Measurements from ENCODE around the gene RPL22.

The RPL22 gene

DNA sequence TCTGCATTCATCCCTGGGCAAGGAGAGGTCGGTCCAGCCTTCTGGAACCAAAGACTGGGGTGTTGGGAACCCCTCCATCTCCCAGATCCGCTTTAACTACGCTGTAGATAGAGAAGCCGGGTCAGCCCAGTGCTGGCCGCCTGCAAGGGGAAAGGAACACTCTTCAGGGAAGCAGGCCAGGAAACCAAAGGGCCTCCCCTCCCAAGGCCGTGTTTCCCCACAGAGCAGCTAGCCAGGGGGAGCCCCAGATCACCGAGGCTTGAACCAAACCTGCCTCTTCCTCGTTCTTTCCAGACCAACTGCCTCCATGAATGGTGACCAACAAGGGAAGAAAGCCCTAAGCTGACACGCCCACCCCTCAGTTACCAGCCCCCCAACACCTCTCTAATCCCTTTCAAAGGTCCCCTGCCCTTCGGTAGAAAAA, 18.0 kb downstream of the RPL22 start:
- peak overlapping the region; percentile 68 for H3K4me3 Mint-ChIP-seq
- H3K4me1 Mint-ChIP-seq = peaks cover 27% of the 10 kb centered on the region
- peaks cover 4% of the 10 kb centered on the region for H3K36me3 Mint-ChIP-seq (ENCODE audit: insufficient read depth)
- ATAC-seq (replicated peaks; ENCODE audit: extremely low read depth, poor library complexity, severe bottlenecking) (no peak), DNase-seq (ENCODE audit: low spot score in 2 of 2) (no peak)
- no peak overlapping the region for H3K27ac Mint-ChIP-seq (ENCODE audit: low read depth)
- H3K9me3 Mint-ChIP-seq = no peaks in the 10 kb centered on the region
- H3K27me3 Mint-ChIP-seq = peaks cover 37% of the 10 kb centered on the region

DNA sequence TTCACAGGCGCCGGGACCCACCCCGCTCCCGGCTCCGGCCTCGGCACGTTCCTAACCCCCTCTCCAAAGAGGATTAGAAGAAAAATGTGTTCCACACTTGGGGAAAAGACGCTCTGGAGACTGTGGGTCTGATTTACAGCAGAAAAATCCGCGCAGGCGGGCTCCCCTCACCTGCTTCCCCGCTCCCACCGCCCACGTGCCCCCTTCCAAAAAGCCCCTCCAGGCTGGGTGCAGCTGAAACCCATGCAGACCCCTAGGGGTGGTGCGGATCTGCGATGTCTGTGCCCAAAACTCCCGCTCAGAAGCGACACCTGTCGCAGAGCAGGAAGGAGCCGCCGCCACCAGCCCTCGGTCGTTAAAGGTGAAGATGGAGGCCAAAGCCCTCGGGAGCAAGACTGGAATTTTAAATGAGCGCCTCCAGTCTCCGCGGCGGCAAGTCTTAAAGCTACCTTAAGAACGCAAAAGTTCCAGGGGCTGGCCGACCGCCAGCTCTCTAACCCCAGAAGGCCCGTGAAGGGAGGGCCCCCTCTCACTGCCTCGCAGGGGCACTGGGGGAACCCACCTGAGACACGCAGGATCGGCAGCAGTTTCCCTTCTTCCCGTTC, 18.6 kb downstream of the RPL22 start:
- no peak for ATAC-seq (replicated peaks; ENCODE audit: extremely low read depth, poor library complexity, severe bottlenecking)
- H3K27ac Mint-ChIP-seq (ENCODE audit: low read depth) = no peak overlapping the region

DNA sequence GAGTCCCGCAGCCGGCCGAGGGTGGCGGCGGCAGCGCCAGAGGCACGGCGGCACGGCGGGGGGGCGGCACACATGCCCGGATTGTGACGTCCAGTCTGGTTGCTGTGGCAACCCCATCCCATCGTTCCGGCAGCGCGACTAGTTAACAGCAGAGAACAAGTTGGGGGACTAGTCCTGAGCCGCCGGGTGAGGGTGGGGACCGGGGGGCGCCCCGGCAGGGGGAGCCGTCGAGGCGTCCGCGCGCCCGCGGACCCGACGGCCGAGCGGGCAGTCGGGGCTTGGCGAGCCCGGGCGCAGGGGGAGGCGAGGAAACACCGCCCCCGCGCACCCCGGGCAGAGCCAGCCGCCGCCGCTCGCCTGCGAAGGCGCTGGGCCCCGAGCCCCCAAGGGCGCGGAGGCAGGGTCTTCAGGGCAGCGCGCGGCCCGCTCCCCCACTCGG, 19.1 kb downstream of the RPL22 start, which contains the start of gene CHD5:
TSS of gene CHD5 (minus strand) at position 54 of the 439 bp plus-strand sequence. CDS start 298 bp downstream, outside the sequence.
- ATAC-seq (replicated peaks; ENCODE audit: extremely low read depth, poor library complexity, severe bottlenecking) (no peak), DNase-seq (ENCODE audit: low spot score in 2 of 2) (no peak)
- H3K27ac Mint-ChIP-seq (ENCODE audit: low read depth) = no peak within 1 kb of the TSS
- peak within 1 kb of the TSS; percentile 68 for H3K4me3 Mint-ChIP-seq
- H3K27me3 Mint-ChIP-seq = peaks cover 37% of the 10 kb centered on the region
- peaks cover 1% of the 10 kb centered on the region for H3K36me3 Mint-ChIP-seq (ENCODE audit: insufficient read depth)
- H3K9me3 Mint-ChIP-seq = no peaks in the 10 kb centered on the region
- H3K4me1 Mint-ChIP-seq = peaks cover 21% of the 10 kb centered on the region

More for the DNA sequence above, 18.6 kb downstream of the RPL22 start:
- Mint-ChIP-seq H3K4me3 (peak overlapping the region; percentile 68), H3K9me3 (no peaks in the 10 kb centered on the region), H3K36me3 (ENCODE audit: insufficient read depth) (peaks cover 2% of the 10 kb centered on the region), H3K4me1 (peaks cover 23% of the 10 kb centered on the region), H3K27me3 (peaks cover 37% of the 10 kb centered on the region)
- no peak for DNase-seq (ENCODE audit: low spot score in 2 of 2)

DNA sequence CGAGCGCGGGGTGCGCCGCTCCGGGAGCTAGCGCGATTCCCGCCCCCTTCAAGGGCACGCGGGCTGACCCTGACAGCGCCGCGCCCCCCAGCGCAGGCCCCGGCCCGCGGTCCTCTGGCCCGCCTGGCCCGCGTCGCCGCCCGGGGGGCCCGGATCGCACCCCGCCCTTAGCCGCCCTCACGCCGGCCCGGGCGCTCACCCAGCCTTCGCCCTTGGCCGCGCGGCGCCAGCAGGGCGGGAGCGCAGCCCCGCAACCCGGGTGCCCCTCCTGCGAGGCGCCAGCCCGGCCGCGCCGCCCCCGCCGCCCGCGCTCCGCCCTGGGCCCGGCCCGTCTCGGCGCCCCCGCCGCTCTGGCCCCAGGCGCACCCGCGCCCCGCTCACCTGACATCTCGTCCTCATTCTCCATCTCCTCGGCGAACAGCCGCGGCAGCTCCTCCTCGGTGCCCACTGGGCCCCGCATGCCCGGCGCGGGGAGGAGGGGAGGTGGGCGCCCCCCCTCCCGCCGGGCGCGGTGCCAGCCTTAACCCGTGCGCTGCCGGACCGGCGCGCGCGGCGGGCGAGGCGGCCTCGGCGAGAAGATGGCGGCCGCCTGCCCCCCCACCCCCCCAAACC, 19.7 kb downstream of the RPL22 start:
- no peak overlapping the region for H3K4me3 Mint-ChIP-seq
- no peak for ATAC-seq (replicated peaks; ENCODE audit: extremely low read depth, poor library complexity, severe bottlenecking)
- H3K36me3 Mint-ChIP-seq (ENCODE audit: insufficient read depth) = peaks cover 1% of the 10 kb centered on the region
- H3K27me3 Mint-ChIP-seq = peaks cover 37% of the 10 kb centered on the region
- DNase-seq (ENCODE audit: low spot score in 2 of 2) = no peak
- H3K27ac Mint-ChIP-seq (ENCODE audit: low read depth) = no peak overlapping the region
- no peaks in the 10 kb centered on the region for H3K9me3 Mint-ChIP-seq
- peaks cover 21% of the 10 kb centered on the region for H3K4me1 Mint-ChIP-seq

DNA sequence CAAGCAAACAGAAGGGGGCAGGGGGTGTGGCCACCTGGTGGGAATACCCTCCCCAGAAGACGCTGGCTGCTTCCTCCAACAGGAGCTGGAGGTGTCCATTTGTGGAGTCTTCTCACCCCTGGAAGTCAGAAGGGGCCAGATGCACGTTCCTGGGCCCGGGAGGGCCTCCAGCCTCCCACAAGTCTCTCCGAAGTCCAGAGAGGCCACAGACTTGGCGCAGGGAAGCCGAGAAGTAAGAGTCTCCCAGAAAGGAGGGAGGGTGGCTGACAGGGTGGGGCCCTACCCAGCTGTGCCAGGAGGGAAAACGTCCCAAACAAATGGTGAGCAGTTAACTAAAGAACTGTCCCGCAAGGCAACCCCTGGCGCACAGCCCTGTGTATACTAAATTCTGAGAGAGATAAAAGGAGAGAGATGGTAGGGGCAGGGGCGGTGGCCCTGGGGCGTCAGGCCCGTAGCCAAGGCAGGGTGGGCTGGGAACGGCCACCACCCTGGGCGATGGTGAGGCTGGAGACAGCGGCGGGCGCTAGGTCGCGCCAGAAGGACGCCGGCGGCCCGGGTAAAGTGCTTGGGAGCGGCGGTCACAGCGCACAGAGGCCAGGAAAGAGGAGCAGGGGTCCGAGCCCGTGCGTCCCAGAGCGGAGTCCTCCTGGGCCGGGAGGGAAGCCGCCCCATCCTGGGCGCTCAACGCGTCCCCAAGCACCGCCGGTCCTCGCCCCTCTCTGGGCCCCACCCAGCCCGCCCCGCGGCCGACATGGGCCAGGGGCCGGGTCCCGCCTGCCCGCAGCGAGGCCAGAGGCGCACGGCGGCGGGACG, 20.4 kb downstream of the RPL22 start:
- Mint-ChIP-seq H3K9me3 (no peaks in the 10 kb centered on the region), H3K4me3 (peak overlapping the region; percentile 61), H3K4me1 (peaks cover 21% of the 10 kb centered on the region), H3K36me3 (ENCODE audit: insufficient read depth) (peaks cover 1% of the 10 kb centered on the region), H3K27ac (ENCODE audit: low read depth) (no peak overlapping the region), H3K27me3 (peaks cover 37% of the 10 kb centered on the region)
- DNase-seq (ENCODE audit: low spot score in 2 of 2) (no peak), ATAC-seq (replicated peaks; ENCODE audit: extremely low read depth, poor library complexity, severe bottlenecking) (no peak)

DNA sequence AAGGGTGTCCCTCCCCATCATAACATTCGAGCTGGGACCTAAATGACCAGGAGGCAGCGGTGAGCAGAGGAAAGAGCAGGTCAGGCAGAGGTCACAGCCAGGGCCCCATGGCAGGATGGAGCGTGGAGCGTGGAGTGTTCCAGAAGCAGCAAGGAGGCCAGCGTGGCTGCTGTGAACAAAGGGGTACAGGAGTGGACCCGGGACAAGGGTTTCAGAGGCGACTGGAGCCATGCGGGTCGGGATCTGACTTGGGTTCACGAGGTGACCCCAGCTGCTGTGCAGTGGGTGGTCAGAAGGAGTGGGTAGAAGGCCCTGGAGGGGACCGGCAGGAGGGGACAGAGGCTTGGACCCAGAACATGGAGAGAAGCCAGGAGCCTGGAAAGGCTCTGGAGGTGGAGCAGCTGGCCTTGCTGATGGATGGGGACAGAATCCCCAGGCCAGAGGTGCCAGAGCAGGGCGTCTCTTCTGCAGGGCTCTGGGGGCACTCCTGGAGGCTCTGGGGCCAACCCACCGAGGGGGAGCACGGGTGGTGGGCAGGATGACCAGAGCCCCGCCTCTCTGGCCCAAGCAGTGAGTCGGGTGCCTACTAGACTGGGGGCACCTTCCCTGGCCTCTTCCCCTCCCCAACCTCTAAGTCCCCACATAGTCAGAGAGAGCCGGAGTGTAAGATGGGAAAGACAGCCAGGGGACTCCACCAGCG, 21.6 kb downstream of the RPL22 start:
- no peak for ATAC-seq (replicated peaks; ENCODE audit: extremely low read depth, poor library complexity, severe bottlenecking)

DNA sequence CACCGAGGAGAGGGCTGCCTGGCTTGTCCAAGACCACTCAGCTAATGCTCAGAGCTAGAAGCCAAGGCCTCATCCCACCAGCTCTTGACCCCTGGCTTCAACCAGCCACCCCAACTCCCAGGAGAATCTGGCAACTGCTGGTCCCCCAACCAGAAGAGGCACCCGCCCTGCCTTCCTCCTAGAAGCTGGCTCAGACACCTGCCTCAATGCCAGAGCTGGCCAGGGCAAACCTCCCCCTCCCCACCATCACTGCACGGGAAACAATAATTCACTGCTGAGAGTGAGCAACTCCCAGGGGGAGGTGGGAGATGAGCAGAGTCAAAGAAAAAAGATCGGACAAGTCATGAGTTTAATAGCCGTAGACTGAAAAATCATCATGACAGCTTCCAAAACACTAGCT, 22.6 kb downstream of the RPL22 start:
- Mint-ChIP-seq H3K4me3 (no peak overlapping the region), H3K36me3 (ENCODE audit: insufficient read depth) (peaks cover 1% of the 10 kb centered on the region), H3K9me3 (no peaks in the 10 kb centered on the region), H3K27me3 (peaks cover 34% of the 10 kb centered on the region), H3K4me1 (peaks cover 15% of the 10 kb centered on the region), H3K27ac (ENCODE audit: low read depth) (no peak overlapping the region)
- DNase-seq (ENCODE audit: low spot score in 2 of 2) = no peak
- ATAC-seq (replicated peaks; ENCODE audit: extremely low read depth, poor library complexity, severe bottlenecking) = no peak

More for the DNA sequence above, 21.6 kb downstream of the RPL22 start:
- Mint-ChIP-seq H3K9me3 (no peaks in the 10 kb centered on the region), H3K4me3 (no peak overlapping the region), H3K27me3 (peaks cover 37% of the 10 kb centered on the region), H3K27ac (ENCODE audit: low read depth) (no peak overlapping the region), H3K36me3 (ENCODE audit: insufficient read depth) (peaks cover 1% of the 10 kb centered on the region), H3K4me1 (peaks cover 15% of the 10 kb centered on the region)
- DNase-seq (ENCODE audit: low spot score in 2 of 2) = no peak

DNA sequence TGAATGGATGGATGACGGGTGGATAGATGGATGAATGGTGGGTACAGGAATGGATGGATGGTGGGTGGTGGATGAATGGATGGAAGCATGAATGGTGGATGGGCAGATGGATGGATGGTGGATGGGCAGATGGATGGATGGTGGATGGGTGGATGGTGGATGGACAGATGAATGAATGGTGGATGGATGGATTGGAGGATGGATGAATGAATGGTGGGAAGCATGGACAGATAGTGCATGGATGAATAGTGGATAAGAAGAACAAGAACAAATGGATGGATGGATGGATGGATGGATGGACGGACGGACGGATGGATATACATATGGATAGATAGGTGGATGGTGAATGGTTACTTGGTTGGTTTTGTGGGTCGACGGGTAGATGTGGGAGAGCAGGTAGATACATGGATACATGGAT, 24.0 kb downstream of the RPL22 start:
- H3K4me1 Mint-ChIP-seq = peaks cover 5% of the 10 kb centered on the region
- DNase-seq (ENCODE audit: low spot score in 2 of 2) (no peak), ATAC-seq (replicated peaks; ENCODE audit: extremely low read depth, poor library complexity, severe bottlenecking) (no peak)
- H3K9me3 Mint-ChIP-seq = no peaks in the 10 kb centered on the region
- H3K36me3 Mint-ChIP-seq (ENCODE audit: insufficient read depth) = no peaks in the 10 kb centered on the region
- H3K27me3 Mint-ChIP-seq = peaks cover 22% of the 10 kb centered on the region
- H3K4me3 Mint-ChIP-seq = no peak overlapping the region
- no peak overlapping the region for H3K27ac Mint-ChIP-seq (ENCODE audit: low read depth)

DNA sequence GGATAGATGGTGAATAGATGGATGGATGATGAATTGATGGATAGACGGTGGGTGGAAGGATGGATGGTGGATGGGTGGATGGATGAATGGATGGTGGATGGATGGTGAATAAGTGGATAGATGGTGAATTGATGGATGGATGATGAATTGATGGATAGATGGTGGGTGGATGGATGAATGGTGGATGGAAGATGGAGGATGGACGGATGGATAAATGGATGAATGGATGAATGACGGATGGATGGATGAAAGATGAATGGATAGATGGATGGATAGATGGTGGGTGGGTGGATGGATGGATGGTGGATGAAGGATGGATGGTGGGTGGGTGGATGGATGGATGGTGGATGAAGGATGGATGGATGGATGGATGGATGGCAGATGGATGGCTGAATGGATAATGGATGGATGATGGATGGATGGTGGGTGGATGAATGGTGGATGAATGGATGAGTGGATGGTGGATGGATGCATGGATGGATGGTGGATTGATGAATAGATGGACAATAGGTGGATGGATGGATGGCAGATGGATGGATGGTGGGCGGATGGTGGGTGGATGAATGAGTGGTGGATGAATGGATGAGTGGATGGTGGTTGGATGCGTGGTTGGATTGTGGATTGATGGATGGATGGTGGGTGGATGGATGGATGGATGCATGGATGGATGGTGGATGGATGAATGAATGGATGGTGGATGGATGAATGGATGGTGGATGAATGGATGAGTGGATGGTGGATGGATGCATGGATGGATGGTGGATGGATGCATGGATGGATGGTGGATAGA, 24.6 kb downstream of the RPL22 start:
- Mint-ChIP-seq H3K4me1 (peaks cover 5% of the 10 kb centered on the region), H3K27me3 (peaks cover 22% of the 10 kb centered on the region), H3K4me3 (no peak overlapping the region), H3K9me3 (no peaks in the 10 kb centered on the region), H3K36me3 (ENCODE audit: insufficient read depth) (no peaks in the 10 kb centered on the region), H3K27ac (ENCODE audit: low read depth) (no peak overlapping the region)
- ATAC-seq (replicated peaks; ENCODE audit: extremely low read depth, poor library complexity, severe bottlenecking) = no peak
- no peak for DNase-seq (ENCODE audit: low spot score in 2 of 2)

DNA sequence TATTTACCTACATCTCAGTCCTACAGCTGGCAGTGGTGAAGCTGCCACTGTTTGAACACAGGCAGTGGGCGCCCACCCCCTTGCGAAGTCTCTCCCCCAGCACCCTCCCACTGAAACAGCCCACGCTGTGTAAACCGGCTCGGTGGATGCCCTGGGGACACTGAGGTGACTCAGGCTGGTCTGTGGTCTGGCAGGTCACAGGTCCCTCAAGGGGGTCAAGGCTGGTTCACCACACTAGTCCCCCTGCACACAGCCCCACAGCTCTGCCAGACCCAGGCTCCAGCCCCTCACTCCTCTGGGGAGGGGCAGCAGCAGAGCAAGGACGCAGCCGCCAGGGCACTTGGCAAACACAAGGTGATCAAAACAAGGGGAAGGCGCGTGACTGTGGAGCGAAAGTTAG, 26.8 kb downstream of the RPL22 start:
- no peaks in the 10 kb centered on the region for H3K4me1 Mint-ChIP-seq
- DNase-seq (ENCODE audit: low spot score in 2 of 2) (no peak), ATAC-seq (replicated peaks; ENCODE audit: extremely low read depth, poor library complexity, severe bottlenecking) (no peak)
- no peaks in the 10 kb centered on the region for H3K36me3 Mint-ChIP-seq (ENCODE audit: insufficient read depth)
- no peak overlapping the region for H3K4me3 Mint-ChIP-seq
- no peak overlapping the region for H3K27ac Mint-ChIP-seq (ENCODE audit: low read depth)
- no peaks in the 10 kb centered on the region for H3K9me3 Mint-ChIP-seq
- H3K27me3 Mint-ChIP-seq = peaks cover 21% of the 10 kb centered on the region

DNA sequence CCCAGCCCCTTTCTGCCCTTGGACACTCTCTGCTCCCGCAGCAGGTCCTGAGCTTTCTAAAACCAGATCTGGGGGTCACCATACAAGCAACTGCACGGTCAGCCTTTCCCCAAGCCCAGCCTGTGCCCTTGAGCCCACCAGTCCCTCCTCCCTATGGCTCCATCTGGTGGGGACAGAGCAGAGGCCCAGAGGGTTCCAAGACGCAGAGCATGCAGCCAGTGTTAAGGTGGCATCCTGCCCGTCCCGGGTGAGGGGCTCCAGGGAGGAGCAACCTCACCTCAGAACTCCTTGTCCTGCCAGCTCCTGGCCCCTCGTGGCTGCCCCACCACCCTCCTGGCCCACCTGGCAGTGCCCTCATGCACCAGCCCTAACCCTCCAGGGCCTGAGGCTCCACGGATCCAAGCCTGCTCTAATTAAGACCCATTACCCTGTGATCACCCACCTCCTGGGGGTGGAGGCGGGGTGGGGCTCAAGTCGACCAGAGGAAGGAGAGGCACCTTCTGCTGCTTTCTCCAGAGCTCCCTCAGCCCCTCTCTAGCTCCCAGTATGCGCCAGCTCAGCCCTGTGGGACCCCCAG, 27.8 kb downstream of the RPL22 start:
- H3K9me3 Mint-ChIP-seq = no peaks in the 10 kb centered on the region
- H3K27me3 Mint-ChIP-seq = peaks cover 22% of the 10 kb centered on the region
- no peaks in the 10 kb centered on the region for H3K4me1 Mint-ChIP-seq
- H3K36me3 Mint-ChIP-seq (ENCODE audit: insufficient read depth) = no peaks in the 10 kb centered on the region
- DNase-seq (ENCODE audit: low spot score in 2 of 2) (no peak), ATAC-seq (replicated peaks; ENCODE audit: extremely low read depth, poor library complexity, severe bottlenecking) (no peak)
- H3K27ac Mint-ChIP-seq (ENCODE audit: low read depth) = no peak overlapping the region
- no peak overlapping the region for H3K4me3 Mint-ChIP-seq

Measured in central memory CD8-positive, alpha-beta T cell (primary cell).